Parathyroid adenoma (tissue), 2 donors: ENCODE measurements around the gene HDAC4.

Source experiments
- H2AFZ ChIP-seq: fragments of 300-600 bp; sonication (generic); one replicate; pipeline ENCODE4 v1.7.0; 2017; ENCODE audit warnings: antibody characterized with exemption, mild to moderate bottlenecking
- H3K27ac ChIP-seq: fragments of 300-600 bp; sonication (generic); one replicate; pipeline ENCODE4 v1.7.0; 2017
- H3K27me3 ChIP-seq: fragments of 300-600 bp; sonication (generic); one replicate; pipeline ENCODE4 v1.7.0; 2017; ENCODE audit warnings: low read length; ENCODE audit not compliant: control insufficient read depth, insufficient read depth
- H3K36me3 ChIP-seq: fragments of 300-600 bp; sonication (generic); one replicate; pipeline ENCODE4 v1.7.0; 2017; ENCODE audit warnings: low read length; ENCODE audit not compliant: control insufficient read depth, insufficient read depth
- H3K4me1 ChIP-seq: fragments of 300-600 bp; sonication (generic); one replicate; pipeline ENCODE4 v1.7.0; 2017; ENCODE audit warnings: control low read depth
- H3K4me2 ChIP-seq: fragments of 300-600 bp; sonication (generic); one replicate; pipeline ENCODE4 v1.7.0; 2017; ENCODE audit warnings: low read length
- H3K4me3 ChIP-seq: fragments of 300-600 bp; sonication (generic); one replicate; pipeline ENCODE4 v1.7.0; 2017; ENCODE audit warnings: low read depth, low read length
- H3K79me2 ChIP-seq: fragments of 300-600 bp; sonication (generic); one replicate; pipeline ENCODE4 v1.7.0; 2017; ENCODE audit warnings: control low read depth
- H3K9ac ChIP-seq: fragments of 300-600 bp; sonication (generic); one replicate; pipeline ENCODE4 v1.7.0; 2017; ENCODE audit warnings: mild to moderate bottlenecking
- H3K9me3 ChIP-seq: fragments of 300-600 bp; sonication (generic); one replicate; pipeline ENCODE4 v1.7.0; 2017; ENCODE audit warnings: low read length; ENCODE audit not compliant: control insufficient read depth
- CTCF ChIP-seq: fragments of 300-600 bp; sonication (generic); IDR thresholded peaks from one replicate; pipeline ENCODE4 v1.7.0; 2017; ENCODE audit warnings: antibody characterized with exemption, mild to moderate bottlenecking
- donor health status: primary hyperparathyroidism.

HDAC4 gene

GRCh38 chr2:239315308-239315707, 85.5 kb downstream of the HDAC4 start:
- no peak for TF ChIP-seq CTCF
- no peaks in the 10 kb centered on the region for H3K4me1 ChIP-seq
- H3K79me2 ChIP-seq, result peaks cover 72% of the 10 kb centered on the region
- no peak overlapping the region for H3K27ac ChIP-seq
- no peak overlapping the region for H3K4me2 ChIP-seq
- H3K9me3 ChIP-seq, result no peaks in the 10 kb centered on the region
- no peak overlapping the region for H3K9ac ChIP-seq
- H3K4me3 ChIP-seq, result no peak overlapping the region
- H3K27me3 ChIP-seq, result no peaks in the 10 kb centered on the region
- no peaks in the 10 kb centered on the region for H3K36me3 ChIP-seq
- H2AFZ ChIP-seq, result no peak overlapping the region

GRCh38 chr2:239313776-239314175, 87.0 kb downstream of the HDAC4 start:
- Histone ChIP-seq H2AFZ (no peak overlapping the region), H3K4me2 (no peak overlapping the region), H3K79me2 (peaks cover 76% of the 10 kb centered on the region), H3K36me3 (no peaks in the 10 kb centered on the region), H3K9ac (no peak overlapping the region), H3K9me3 (no peaks in the 10 kb centered on the region), H3K4me1 (no peaks in the 10 kb centered on the region), H3K27ac (no peak overlapping the region), H3K27me3 (no peaks in the 10 kb centered on the region), H3K4me3 (no peak overlapping the region)
- no peak for TF ChIP-seq CTCF

- Histone ChIP-seq H3K9me3 (no peaks in the 10 kb centered on the region), H3K27ac (no peak overlapping the region), H2AFZ (no peak overlapping the region), H3K79me2 (peaks cover 77% of the 10 kb centered on the region), H3K36me3 (no peaks in the 10 kb centered on the region), H3K4me2 (no peak overlapping the region), H3K9ac (no peak overlapping the region), H3K4me3 (no peak overlapping the region), H3K27me3 (no peaks in the 10 kb centered on the region), H3K4me1 (no peaks in the 10 kb centered on the region)
- no peak for TF ChIP-seq CTCF
These were observed 87.8 kb downstream of the HDAC4 start for GRCh38 chr2:239312741-239313667.

- TF ChIP-seq CTCF, result no peak
- H3K4me2 ChIP-seq, result no peak overlapping the region
- no peaks in the 10 kb centered on the region for H3K27me3 ChIP-seq
- H2AFZ ChIP-seq, result no peak overlapping the region
- H3K4me1 ChIP-seq, result no peaks in the 10 kb centered on the region
- H3K27ac ChIP-seq, result no peak overlapping the region
- H3K9ac ChIP-seq, result no peak overlapping the region
- H3K9me3 ChIP-seq, result no peaks in the 10 kb centered on the region
- H3K4me3 ChIP-seq, result no peak overlapping the region
- H3K36me3 ChIP-seq, result no peaks in the 10 kb centered on the region
- peaks cover 74% of the 10 kb centered on the region for H3K79me2 ChIP-seq
These were observed 88.7 kb downstream of the HDAC4 start for GRCh38 chr2:239312081-239312511.
